ENCODE results near the gene SIVA1. TPM values are rescaled to one million over a fixed set of nuclear protein-coding genes. Genes with fewer than 3 reads are reported as not detected.

The SIVA1 gene, protein sequence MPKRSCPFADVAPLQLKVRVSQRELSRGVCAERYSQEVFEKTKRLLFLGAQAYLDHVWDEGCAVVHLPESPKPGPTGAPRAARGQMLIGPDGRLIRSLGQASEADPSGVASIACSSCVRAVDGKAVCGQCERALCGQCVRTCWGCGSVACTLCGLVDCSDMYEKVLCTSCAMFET
- 47.9 and 51.2 TPM in 2 replicates for total RNA-seq

DNA sequence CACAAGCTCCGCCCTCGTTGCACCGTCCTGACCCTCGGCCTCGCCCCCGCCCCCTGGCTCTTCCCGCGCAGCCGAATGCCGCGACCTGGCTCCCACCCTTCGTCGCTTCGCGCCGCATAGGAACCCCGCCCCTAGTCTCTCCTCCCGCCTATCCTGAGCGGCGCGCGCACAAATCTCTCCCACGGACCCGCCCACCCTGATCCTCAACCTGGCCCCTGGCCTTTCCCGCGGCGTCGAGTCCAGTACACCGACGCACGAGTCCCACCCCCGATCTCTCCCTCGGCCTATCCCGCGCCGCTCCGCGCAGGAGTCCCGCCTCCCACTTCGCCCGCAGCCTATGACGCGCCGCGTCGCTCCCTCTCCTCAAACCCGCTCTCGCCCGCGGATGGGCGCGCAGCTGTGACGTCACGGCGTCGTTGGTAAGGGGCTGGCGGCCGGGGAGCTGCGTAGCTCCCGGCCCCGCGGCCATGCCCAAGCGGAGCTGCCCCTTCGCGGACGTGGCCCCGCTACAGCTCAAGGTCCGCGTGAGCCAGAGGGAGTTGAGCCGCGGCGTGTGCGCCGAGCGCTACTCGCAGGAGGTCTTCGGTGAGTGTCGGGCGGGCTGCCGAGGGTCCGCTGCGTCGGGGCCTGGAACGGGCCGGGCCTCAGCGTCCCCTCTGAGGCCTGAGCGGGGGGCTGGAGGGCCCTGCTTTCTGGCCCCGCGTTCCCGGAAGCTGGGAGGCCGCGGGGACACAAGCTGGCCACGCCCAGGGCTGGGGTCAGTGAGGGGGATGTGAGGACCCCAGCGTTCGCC, at the start of gene SIVA1:
SIVA1 (plus strand) TSS at position 413 of the 793 bp plus-strand sequence; CDS start at position 468, 55 bp downstream.
- ChIA-PET POLR2A (interaction anchor here (0.5 to 1.8 kb wide), 15 partner anchors 13 to 1062 kb away, joined by 3 to 14 read pairs (median 4); partner anchors contain the start of genes CDCA4, GPR132 and ZBTB42), CTCF (interaction anchor here (0.6 to 4.0 kb wide), 6 partner anchors 14 to 292 kb away, joined by 3 to 27 read pairs (median 6); partner anchors contain the start of gene ADSS1)
- peak; percentile 98 for DNase-seq
- Mint-ChIP-seq H3K4me3 (peak within 1 kb of the TSS; percentile 88), H3K4me1 (peaks cover 34% of the 10 kb centered on the region), H3K36me3 (ENCODE audit: low read depth) (peaks cover 36% of the 10 kb centered on the region), H3K27ac (peak within 1 kb of the TSS; percentile 84), H3K27me3 (no peaks in the 10 kb centered on the region), H3K9me3 (no peaks in the 10 kb centered on the region)
- peak; percentile 89 for ATAC-seq (ENCODE audit: low read depth)
- TF ChIP-seq, protein P1, sequence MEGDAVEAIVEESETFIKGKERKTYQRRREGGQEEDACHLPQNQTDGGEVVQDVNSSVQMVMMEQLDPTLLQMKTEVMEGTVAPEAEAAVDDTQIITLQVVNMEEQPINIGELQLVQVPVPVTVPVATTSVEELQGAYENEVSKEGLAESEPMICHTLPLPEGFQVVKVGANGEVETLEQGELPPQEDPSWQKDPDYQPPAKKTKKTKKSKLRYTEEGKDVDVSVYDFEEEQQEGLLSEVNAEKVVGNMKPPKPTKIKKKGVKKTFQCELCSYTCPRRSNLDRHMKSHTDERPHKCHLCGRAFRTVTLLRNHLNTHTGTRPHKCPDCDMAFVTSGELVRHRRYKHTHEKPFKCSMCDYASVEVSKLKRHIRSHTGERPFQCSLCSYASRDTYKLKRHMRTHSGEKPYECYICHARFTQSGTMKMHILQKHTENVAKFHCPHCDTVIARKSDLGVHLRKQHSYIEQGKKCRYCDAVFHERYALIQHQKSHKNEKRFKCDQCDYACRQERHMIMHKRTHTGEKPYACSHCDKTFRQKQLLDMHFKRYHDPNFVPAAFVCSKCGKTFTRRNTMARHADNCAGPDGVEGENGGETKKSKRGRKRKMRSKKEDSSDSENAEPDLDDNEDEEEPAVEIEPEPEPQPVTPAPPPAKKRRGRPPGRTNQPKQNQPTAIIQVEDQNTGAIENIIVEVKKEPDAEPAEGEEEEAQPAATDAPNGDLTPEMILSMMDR (IDR thresholded peaks at IDR 0.05) = no peak
- intact Hi-C loops (cut with micrococcal nuclease) = loop anchor here (1.0 to 2.0 kb wide), 7 partner anchors 29 to 738 kb away; partner anchors contain the start of genes ADSS1, CDCA4, INF2 and TEDC1

DNA sequence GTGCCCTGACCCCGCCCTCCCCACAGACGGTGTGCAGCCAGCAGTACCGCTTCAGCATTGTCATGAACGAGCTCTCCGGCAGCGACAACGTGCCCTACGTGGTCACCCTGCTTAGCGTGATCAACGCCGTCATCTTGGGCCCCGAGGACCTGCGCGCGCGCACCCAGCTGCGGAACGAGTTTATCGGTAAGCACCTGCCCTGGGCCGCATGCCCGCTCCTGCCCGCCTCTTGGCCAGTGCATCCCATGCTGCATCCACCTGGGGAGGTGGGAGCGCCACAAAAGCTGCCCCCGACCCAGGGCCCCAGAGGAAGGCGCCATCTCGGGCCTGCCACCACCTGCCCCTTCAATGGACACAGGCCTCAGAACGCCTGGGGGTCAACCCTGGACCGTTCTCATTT, 49.7 kb upstream of the SIVA1 start:
- Mint-ChIP-seq H3K27me3 (no peaks in the 10 kb centered on the region), H3K27ac (no peak overlapping the region), H3K4me3 (no peak overlapping the region), H3K9me3 (no peaks in the 10 kb centered on the region), H3K4me1 (no peaks in the 10 kb centered on the region), H3K36me3 (ENCODE audit: low read depth) (peaks cover 14% of the 10 kb centered on the region)
- TF ChIP-seq, protein P1 (IDR thresholded peaks at IDR 0.05) = no peak
- intact Hi-C loops (cut with micrococcal nuclease) = no loop called here
- DNase-seq (no peak), ATAC-seq (ENCODE audit: low read depth) (no peak)
- ChIA-PET CTCF (no interaction called here), POLR2A (interaction anchor here (1.0 kb wide), 1 partner anchor 46 kb away, joined by 8 read pairs; no protein-coding TSS in a partner anchor)

DNA sequence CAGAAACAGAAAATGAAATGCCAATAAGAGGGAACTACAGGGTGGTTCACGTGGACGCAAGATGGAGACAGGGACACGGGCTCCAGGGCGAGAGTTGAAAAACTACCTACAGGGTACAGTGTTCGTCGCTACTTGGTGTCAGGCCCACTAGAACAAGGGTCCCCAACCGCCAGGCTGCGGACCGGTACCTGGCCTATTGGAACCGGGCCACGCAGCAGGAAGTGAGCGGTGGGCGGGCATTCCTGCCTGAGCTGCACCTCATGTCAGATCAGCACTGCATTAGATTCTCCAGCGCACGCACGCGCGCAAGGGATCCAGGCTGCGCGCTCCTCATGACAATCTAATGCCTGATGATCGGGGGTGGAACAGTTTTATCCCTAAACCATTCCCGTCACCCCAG, 48.7 kb upstream of the SIVA1 start:
- Mint-ChIP-seq H3K9me3 (no peaks in the 10 kb centered on the region), H3K4me3 (no peak overlapping the region), H3K4me1 (peaks cover 3% of the 10 kb centered on the region), H3K36me3 (ENCODE audit: low read depth) (peaks cover 16% of the 10 kb centered on the region), H3K27ac (no peak overlapping the region), H3K27me3 (no peaks in the 10 kb centered on the region)
- POLR2A ChIA-PET = no interaction called here
- ATAC-seq (ENCODE audit: low read depth) = no peak
- TF ChIP-seq, protein P1 (IDR thresholded peaks at IDR 0.05) = no peak
- intact Hi-C loops (cut with micrococcal nuclease) = no loop called here
- no peak for DNase-seq
- CTCF ChIA-PET = no interaction called here

DNA sequence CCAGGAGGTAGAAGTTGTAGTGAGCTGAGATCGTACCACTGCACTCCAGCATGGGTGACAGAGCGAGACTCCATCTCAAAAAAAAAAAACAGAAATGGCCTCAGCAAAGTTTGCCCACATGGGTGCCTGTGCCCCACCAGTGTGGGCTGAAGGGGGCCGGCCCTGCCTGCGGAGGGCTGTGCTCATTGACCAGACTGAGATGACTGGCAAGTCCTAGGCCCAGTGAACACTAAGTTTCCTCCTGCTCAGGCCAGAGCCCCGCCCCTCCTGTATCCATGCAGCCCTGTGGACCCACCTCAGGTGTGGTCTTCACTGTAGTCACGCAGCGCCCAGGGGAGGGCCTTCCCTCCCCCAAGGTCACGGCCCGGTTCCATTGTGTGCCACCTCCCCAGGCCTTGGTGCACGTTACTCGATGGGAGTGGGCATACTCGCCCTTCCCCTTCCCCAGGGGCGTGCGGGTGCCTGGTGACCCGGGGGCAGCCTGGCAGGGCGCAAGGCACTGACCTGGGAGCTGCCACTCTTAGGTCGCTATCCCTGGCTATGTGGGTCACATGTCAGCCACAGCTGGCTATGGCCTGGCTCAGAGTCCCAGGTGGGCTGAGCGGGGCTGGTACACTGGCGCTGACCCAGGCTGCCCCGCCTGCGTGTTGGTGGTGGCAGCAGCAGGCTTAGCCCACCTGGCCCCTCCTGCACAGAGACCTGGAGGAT, 47.5 kb upstream of the SIVA1 start:
- H3K4me3 Mint-ChIP-seq = no peak overlapping the region

More for the DNA sequence above, 47.5 kb upstream of the SIVA1 start:
- peaks cover 20% of the 10 kb centered on the region for H3K36me3 Mint-ChIP-seq (ENCODE audit: low read depth)
- DNase-seq = no peak
- CTCF ChIA-PET = interaction anchor here (1.1 to 1.5 kb wide), 2 partner anchors 45 to 49 kb away, joined by 4 to 5 read pairs; no protein-coding TSS in a partner anchor
- TF ChIP-seq, protein P1 (IDR thresholded peaks at IDR 0.05) = no peak
- no peak for ATAC-seq (ENCODE audit: low read depth)
- H3K27me3 Mint-ChIP-seq = no peaks in the 10 kb centered on the region
- POLR2A ChIA-PET = interaction anchor here (0.9 to 2.0 kb wide), 2 partner anchors 18 to 47 kb away, joined by 3 to 5 read pairs; no protein-coding TSS in a partner anchor
- intact Hi-C loops (cut with micrococcal nuclease) = no loop called here
- peaks cover 3% of the 10 kb centered on the region for H3K4me1 Mint-ChIP-seq
- no peak overlapping the region for H3K27ac Mint-ChIP-seq
- no peaks in the 10 kb centered on the region for H3K9me3 Mint-ChIP-seq
